Measurements from ENCODE around the gene BTAF1.

- TF ChIP-seq CTCF (IDR thresholded peaks at IDR 0.05; ENCODE audit: borderline replicate concordance, extremely low read depth, low read length, poor library complexity, severe bottlenecking) (no peak), EZH2 (IDR thresholded peaks at IDR 0.05; ENCODE audit: borderline replicate concordance, low read depth, low read length, severe bottlenecking) (no peak)
Observed at GRCh38 chr10:91909117-91909677, 14.4 kb upstream of the BTAF1 start, which contains the start of gene FGFBP3.
